NCI-H1694 treated with DMSO at 0.1 percent for 48 hours (cell line): ENCODE measurements around the gene PRKG1.

Experiments used
- DNase-seq: peaks from one replicate; lab custom pipeline; 2025; lab: John Stamatoyannopoulos, UW

The PRKG1 gene

GRCh38 chr10:51808187-51808586 lies 733.9 kb downstream of the PRKG1 start:
- no peak for DNase-seq

DNA sequence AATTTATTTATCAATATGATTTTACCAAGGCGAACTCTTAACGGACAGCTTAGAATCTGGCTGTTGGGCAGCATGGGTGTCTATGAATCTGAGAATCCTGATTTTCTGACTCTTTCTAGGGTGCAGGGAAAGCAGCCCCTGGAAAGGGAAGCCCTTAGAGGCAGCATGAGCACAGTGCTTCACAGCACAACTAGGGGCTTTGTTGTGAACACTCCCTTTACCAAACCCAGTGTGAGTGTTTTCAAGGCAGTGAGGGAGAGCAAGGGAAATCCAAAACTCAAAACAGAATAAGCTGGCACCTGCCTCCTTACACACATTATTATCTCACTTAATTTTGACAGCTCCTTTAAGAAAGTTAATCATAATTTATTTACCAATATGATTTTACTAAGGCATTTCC lies 741.4 kb downstream of the PRKG1 start:
- DNase-seq, result no peak

DNA sequence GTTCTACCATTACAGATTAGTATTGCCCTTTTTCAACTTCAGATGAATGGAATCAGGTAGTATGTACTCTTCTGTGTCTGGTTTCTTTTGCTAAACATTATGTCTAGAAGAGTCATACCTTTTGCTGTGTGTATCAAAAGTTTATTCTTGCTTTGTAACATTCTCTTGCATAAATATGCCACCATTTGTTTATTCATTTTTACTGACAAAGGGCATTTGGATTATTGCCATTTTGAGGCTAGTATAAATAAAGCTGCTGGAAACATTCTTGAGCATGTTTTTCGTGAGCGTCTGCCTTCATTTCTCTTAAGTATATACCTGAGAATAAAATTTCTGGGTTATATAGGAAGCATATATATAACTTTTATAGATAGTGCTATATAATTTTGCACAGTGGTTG lies 746.8 kb downstream of the PRKG1 start:
- DNase-seq, result no peak

- DNase-seq, result no peak
These were observed 747.5 kb downstream of the PRKG1 start for GRCh38 chr10:51821745-51822144.

DNA sequence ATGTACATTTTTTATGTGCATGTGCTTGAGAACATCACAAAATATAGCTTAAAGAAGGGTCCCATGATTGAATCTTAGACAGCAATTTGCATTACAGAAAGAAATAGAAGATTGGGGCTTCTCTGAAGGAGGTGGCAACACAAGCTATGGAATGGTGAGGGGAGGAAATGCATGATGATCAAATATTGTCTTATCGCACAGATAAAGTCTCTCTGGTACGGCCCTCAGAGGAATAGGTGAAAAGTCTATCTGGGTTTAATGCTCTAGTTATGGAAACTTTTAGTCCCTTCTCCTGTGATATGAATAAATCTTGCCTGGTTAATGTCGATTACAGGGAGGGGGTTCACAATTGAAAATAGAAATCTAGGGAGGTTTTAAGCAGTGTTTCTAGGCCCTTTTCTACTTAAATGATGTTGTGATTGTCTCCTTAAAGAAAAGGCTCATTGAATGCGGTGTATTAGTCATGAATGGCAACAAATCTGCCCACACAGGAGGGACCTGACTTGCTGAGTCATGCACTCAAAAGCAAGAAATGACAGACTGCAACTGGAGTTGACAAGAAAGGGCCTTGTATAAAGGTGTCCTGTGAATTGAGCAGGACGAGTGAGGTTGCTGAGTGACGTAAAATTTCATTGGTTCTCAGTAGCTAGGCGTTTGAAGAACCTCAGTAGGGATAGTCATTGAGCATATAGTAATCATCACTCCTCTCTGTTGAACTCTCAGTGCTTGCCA lies 758.5 kb downstream of the PRKG1 start:
- no peak for DNase-seq

GRCh38 chr10:51834548-51834947 lies 760.3 kb downstream of the PRKG1 start:
- DNase-seq, result no peak

DNA sequence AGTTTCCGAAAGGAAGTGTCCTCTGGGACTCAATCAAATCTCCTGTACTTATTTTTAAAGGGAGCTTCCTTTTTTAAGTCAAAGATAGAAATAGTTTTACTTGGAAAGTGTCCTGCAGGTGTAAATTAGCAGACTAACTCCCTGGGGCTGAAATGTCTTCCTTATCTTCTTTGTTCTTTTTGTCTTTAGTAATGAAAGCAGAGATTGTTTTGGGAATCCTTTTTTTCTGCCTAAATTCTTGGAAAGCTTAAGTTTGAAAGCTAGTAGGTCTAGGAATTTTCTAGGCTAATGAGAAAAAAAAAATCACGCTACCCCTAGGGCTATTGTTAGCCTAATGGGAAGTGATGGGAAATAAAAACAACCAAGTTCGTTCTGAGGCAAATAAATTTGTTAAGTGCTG lies 764.2 kb downstream of the PRKG1 start:
- DNase-seq, result no peak

DNA sequence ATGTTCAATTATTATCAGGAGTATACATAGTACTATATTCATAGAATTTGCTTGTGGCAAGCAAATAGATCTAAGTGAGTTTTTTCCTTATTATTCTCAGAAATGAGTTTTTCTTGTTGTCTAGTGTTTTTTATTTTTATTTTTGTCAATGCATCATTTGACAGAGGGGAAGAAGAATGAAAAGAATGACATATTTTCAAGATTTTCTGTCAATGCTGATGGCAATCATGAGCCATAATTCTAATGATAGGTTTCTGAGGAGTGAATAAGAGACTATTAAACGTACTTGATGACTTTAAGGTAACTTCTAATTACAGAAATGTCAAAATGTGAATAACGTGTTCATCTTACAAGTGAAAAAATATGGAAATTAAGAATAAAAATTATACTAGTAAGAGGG lies 769.7 kb downstream of the PRKG1 start:
- no peak for DNase-seq

DNA sequence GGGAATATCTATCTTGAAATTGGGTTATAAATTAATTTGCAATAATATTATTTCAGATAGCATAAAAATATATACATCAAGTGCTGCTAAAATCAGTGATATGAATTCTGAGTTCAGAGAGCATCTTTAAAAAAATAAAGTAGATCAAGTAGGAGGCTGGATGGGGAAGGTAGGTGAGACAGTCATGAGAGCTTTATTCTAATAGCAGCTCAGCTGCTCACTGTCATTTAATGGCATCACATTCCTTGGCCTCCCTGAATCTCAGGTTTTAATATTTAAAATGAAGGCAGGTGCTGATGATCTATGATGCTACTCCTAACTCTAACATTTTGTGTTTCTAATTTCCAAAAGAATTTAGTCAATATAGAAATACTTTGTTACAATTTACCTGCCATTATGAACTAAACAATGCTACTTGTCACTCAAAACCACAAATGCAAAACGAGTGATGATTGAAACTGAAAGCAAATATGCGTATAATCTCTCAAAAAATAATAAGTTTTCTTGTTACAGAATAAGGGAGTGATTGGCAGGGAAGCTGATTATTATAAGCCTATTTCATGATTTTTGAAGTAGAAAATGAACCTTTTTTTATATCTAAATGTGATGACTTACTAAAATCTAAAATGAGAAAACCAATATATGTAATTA lies 772.7 kb downstream of the PRKG1 start:
- no peak for DNase-seq

GRCh38 chr10:51852297-51852696 lies 778.0 kb downstream of the PRKG1 start:
- no peak for DNase-seq

DNA sequence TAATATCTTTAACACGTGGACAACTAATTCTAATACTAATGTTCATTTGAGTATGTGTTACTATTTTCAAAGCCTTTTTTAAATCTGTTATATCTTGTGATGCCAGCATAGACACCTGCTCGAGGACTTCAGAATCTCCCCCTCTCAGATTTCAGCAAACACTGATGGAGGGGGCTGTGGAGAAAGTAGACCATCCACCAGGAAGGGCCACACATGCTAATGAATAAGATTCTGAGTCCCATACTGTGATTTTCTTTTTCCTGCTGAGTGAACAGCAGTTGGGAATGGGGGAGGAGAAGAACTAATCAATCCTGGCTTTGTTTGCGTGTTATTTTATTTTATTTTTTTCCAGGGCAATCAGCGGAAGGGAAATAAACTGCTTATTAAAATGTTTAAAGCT lies 783.0 kb downstream of the PRKG1 start:
- DNase-seq, result no peak

DNA sequence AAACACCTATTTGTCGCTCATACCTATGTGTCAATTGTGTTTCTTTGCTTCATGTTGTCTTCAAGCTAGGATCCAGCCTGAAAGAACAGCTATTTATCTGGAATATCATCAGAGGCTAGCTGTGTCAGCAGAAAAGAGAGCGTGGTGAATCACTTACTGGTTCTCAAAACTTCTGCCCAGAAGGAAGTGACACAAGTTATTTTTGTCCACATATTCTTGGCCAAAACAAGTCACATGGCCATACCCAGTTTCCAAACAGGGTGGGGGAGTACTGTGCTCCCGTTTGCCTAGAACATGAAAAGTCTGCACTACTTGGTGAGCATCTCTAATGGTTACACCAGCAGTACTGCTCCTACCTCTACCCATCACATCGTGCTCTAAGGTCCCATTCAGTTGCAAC lies 786.0 kb downstream of the PRKG1 start:
- DNase-seq, result no peak

GRCh38 chr10:51861051-51861450 lies 786.8 kb downstream of the PRKG1 start:
- DNase-seq, result no peak

- DNase-seq, result no peak
These were observed 787.4 kb downstream of the PRKG1 start for GRCh38 chr10:51861731-51862130.

GRCh38 chr10:51862149-51862548 lies 787.9 kb downstream of the PRKG1 start:
- DNase-seq, result no peak

DNA sequence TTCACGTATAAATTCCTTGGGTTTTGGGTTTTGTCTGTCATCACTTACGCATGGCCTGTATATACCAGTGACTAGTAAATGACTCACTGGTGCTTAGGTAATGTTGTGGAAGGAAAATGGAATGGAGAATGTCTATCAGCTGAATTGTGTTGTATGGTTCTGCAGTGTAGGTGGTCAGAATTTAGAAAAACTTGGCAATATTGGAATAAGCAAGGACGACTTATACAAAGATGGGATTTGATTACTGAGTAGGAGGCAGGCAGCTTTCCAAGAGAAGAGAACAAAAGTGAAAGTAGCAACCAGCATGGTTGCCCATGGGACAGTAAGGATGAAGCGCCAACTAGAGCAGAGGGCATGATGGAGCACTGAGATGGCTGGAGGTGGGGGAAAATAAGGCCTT lies 793.7 kb downstream of the PRKG1 start:
- no peak for DNase-seq

DNA sequence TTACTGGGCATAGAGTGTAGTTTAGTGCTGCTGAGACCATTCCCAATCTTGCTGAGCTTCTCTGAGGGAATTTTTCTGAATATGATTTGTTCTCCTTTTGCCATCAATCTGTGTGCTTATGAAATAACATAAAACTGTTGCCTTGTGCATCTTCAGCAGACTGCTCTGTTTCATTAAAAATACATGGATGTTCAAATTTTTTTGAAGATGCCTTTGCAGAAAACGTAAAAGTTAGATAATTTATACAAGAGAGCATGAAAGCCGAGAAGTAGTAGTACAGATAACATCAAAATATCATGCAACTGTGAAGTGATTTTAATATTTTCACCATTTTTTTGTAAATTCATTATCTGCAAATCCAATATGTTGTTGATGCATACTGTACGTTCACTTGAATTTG lies 799.8 kb downstream of the PRKG1 start:
- DNase-seq, result no peak

GRCh38 chr10:51875610-51876009 lies 801.3 kb downstream of the PRKG1 start:
- DNase-seq, result no peak

- no peak for DNase-seq
These were observed 802.2 kb downstream of the PRKG1 start for GRCh38 chr10:51876503-51876902.

- DNase-seq, result no peak
These were observed 802.7 kb downstream of the PRKG1 start for GRCh38 chr10:51876979-51877378.

DNA sequence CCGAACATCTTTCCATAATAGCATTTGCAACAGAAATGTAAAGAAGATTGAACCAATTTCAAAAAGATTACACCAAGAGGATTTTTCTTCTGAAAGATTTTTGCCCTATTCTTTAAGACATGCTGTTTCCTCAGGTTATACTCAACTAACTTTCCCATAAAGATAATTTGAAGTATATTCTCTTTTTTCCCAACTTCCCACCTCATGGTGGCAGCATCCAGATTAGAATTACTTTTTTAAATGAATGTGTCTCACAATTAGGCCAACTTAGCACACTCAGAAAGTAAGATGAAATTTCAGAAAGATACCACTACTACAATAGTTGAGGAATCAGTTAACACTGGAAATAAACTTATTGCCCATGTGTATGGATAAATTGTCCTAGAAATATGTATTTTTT lies 803.3 kb downstream of the PRKG1 start:
- no peak for DNase-seq

DNA sequence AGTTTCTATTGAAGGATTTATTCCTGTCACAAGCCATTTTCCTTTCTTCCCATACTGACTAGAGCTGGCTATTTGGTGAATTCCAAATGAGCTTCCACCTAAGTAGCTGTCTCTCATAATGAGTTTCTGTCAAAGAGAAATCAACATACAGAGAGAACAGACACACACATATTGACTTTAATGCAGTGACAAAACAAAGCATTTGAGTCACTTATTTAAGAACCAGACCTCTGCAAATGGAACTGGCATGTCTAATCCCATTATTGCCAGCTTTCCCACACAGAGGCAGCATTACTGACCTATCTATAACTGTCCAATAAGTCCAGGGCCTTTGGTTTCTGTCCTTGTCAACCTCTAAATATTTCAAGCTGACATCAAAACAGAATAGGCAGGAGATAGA lies 804.4 kb downstream of the PRKG1 start:
- no peak for DNase-seq

- DNase-seq, result no peak
These were observed 805.0 kb downstream of the PRKG1 start for GRCh38 chr10:51879238-51879637.

- no peak for DNase-seq
These were observed 806.9 kb downstream of the PRKG1 start for GRCh38 chr10:51881213-51881612.
